ENCODE data around the gene CDX4. TPM values are rescaled to one million over a fixed set of nuclear protein-coding genes. Genes with fewer than 3 reads are reported as not detected.

The CDX4 gene, protein sequence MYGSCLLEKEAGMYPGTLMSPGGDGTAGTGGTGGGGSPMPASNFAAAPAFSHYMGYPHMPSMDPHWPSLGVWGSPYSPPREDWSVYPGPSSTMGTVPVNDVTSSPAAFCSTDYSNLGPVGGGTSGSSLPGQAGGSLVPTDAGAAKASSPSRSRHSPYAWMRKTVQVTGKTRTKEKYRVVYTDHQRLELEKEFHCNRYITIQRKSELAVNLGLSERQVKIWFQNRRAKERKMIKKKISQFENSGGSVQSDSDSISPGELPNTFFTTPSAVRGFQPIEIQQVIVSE
- 5.0 and 5.2 TPM in 2 replicates for total RNA-seq (2021)
- long read RNA-seq, transcript CDX4-201 (3 exons, 1,515 nt), result major isoform, 47 of 51 reads
- long read RNA-seq, partial matches to known transcripts, result 0 of 51 reads
- long read RNA-seq, other reads (novel, unspliced or antisense), result 4 of 51 reads

DNA sequence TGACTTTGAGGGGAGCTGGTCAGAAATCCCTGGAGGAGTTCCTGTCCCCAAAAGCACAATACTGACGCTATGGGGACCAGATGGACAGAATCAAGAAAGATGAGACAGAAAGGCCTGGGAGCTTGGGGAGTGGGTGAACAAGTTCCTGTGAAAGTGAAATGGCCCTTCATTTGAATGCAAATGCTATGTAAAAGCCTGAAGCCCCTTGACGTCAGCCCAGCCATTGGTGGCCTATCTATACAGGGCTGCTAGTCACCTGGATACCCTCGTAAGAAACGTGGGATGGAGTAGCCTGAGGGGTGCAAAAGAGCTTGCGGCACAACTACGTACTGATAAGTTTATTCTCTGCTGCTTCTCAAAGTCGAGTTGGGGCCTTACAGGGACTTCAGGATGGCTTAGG is at the start of gene CDX4:
CDX4 (plus strand) TSS at position 223 of the 400 bp plus-strand sequence. CDS start 201 bp downstream, outside the sequence.
- Histone ChIP-seq H3K56ac (ENCODE audit: insufficient read length, low read depth, low read length) (no peak within 1 kb of the TSS), H3T11ph (ENCODE audit: low read length) (no peak within 1 kb of the TSS), H4K91ac (ENCODE audit: insufficient read length, low read depth, low read length) (no peak within 1 kb of the TSS), H3K4me1 (ENCODE audit: insufficient read depth, low read length) (no peaks in the 10 kb centered on the region; the same call in 1 of the 2 replicates), H3K9me3 (ENCODE audit: control insufficient read depth, low read depth, low read length) (no peaks in the 10 kb centered on the region), H3K27ac (ENCODE audit: insufficient read length, low read depth, low read length) (no peak within 1 kb of the TSS), H2AFZ (ENCODE audit: low read length) (no peak within 1 kb of the TSS), H3K27me3 (ENCODE audit: insufficient read depth, low read length) (peaks cover 1% of the 10 kb centered on the region; the same call in 1 of the 2 replicates), H3K18ac (ENCODE audit: insufficient read length, low read depth, low read length) (peak within 1 kb of the TSS; percentile 27), H3K9ac (ENCODE audit: extremely low read depth, insufficient read length, low read length) (no peak within 1 kb of the TSS), H2BK5ac (ENCODE audit: insufficient read length, low read length) (no peak within 1 kb of the TSS), H3K23ac (ENCODE audit: insufficient read length, low read depth, low read length) (no peak within 1 kb of the TSS), H4K5ac (ENCODE audit: insufficient read length, low read depth, low read length) (no peak within 1 kb of the TSS), H2BK20ac (ENCODE audit: low read depth, low read length, poor library complexity, severe bottlenecking) (no peak within 1 kb of the TSS), H2BK12ac (ENCODE audit: insufficient read length, low read depth, low read length) (no peak within 1 kb of the TSS), H2BK120ac (ENCODE audit: low read depth, low read length, poor library complexity, severe bottlenecking) (no peak within 1 kb of the TSS), H3K79me1 (ENCODE audit: insufficient read depth, low read depth, low read length, poor library complexity, severe bottlenecking) (no peaks in the 10 kb centered on the region), H4K20me1 (ENCODE audit: control insufficient read depth, insufficient read depth, insufficient read length) (no peaks in the 10 kb centered on the region), H3K23me2 (ENCODE audit: insufficient read length, low read depth, low read length, poor library complexity, severe bottlenecking) (peaks cover 11% of the 10 kb centered on the region), H4K8ac (replicated peaks; ENCODE audit: insufficient read length, low read depth, low read length) (no peak within 1 kb of the TSS), H2AK5ac (ENCODE audit: insufficient read length, low read length) (no peak within 1 kb of the TSS), H3K4ac (ENCODE audit: low read depth, low read length) (no peak within 1 kb of the TSS), H2BK15ac (ENCODE audit: low read depth, low read length) (no peak within 1 kb of the TSS), H3K4me2 (ENCODE audit: insufficient read depth, insufficient read length, low read length) (peak within 1 kb of the TSS; percentile 27), H3K14ac (ENCODE audit: insufficient read depth, low read length) (peak within 1 kb of the TSS; percentile 11; the same call in 1 of the 2 replicates), H3K79me2 (ENCODE audit: insufficient read depth, low read length) (no peaks in the 10 kb centered on the region)
- Mint-ChIP-seq H3K9me3 (peaks cover 0 to 9% of the 10 kb centered on the region in 2 experiments; a peak in 4 of 5 replicates), H3K27me3 (ENCODE audit: low read depth) (peaks cover 32% of the 10 kb centered on the region), H3K27ac (peak within 1 kb of the TSS in 2 of 3 experiments; percentile 12 to 32; a peak in 1 of 7 replicates), H3K4me1 (peaks cover 22 to 38% of the 10 kb centered on the region in 2 experiments), H3K36me3 (ENCODE audit: insufficient read depth in 1 of 3, low read depth in 3 of 3) (peaks cover 0 to 7% (median 0%) of the 10 kb centered on the region in 3 experiments; a peak in 2 of 7 replicates), H3K4me3 (peak within 1 kb of the TSS; percentile 6 to 66; a peak in 4 of 5 replicates)
- WGBS (ENCODE audit: extremely low coverage, insufficient read length, low lambda C conversion rate), result no CpG with 5 or more reads among the region's 7 CpGs
- peak; percentile 57 for DNase-seq
- TF ChIP-seq, protein P1, sequence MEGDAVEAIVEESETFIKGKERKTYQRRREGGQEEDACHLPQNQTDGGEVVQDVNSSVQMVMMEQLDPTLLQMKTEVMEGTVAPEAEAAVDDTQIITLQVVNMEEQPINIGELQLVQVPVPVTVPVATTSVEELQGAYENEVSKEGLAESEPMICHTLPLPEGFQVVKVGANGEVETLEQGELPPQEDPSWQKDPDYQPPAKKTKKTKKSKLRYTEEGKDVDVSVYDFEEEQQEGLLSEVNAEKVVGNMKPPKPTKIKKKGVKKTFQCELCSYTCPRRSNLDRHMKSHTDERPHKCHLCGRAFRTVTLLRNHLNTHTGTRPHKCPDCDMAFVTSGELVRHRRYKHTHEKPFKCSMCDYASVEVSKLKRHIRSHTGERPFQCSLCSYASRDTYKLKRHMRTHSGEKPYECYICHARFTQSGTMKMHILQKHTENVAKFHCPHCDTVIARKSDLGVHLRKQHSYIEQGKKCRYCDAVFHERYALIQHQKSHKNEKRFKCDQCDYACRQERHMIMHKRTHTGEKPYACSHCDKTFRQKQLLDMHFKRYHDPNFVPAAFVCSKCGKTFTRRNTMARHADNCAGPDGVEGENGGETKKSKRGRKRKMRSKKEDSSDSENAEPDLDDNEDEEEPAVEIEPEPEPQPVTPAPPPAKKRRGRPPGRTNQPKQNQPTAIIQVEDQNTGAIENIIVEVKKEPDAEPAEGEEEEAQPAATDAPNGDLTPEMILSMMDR (conservative IDR thresholded peaks at IDR 0.05), result no peak

All from H9 (cell line).